ENCODE results near the gene SOCS3.

SOCS3 gene

DNA sequence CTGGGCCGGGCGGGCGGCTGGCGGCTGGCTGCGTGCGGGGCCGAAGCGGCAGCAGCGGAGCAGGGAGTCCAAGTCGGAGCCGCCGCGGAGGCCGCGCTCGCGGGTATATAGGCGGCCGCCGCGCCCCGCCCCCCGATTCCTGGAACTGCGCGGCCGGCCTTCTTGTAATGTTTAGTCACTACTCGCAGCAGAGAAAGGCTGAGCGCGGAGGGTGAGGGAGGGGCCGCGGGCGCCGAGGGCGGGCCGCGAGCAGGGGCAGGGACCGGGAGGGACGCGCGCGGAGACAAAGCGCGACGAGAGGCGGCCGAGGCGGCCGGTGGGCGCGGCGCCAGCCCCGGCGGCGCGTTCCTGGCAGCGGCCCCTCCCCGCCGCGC is at the start of gene SOCS3:
Gene SOCS3 (minus strand): TSS at position 81 of the 374 bp plus-strand sequence. CDS start 982 bp downstream, outside the sequence.
- peak; percentile 53 for DNase-seq

- no peak for DNase-seq
Observed at GRCh38 chr17:78409191-78409928, 49.5 kb upstream of the SOCS3 start.

DNA sequence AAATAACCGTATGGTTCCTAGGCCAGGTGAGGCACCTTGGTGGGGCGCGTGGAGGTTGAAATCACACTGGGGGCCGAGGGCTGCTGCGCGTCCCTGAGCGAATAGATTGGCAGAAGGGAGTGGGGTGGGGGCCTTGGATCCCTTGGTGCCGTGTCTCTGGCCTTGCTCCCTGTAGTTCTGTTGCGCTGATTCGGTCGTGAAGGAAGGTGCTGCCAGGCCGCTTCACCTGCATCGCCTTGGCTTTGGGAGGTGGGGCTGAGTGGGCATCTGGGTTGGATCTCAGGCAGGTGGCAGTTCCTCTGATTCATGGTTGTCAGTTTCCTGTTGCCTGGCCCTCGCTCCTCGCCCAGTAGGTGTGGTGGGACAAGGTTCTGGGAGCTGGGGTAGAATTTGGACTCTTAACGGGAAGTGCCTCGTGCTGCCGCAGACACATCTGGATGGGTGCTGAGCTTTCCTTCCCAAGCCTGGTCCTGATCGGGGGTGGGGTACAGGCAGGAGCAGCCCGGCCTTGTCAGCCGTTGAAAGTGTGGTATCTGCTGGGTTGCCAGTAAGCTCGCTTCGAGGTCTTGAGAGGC is 48.7 kb upstream of the SOCS3 start:
- DNase-seq: no peak

DNA sequence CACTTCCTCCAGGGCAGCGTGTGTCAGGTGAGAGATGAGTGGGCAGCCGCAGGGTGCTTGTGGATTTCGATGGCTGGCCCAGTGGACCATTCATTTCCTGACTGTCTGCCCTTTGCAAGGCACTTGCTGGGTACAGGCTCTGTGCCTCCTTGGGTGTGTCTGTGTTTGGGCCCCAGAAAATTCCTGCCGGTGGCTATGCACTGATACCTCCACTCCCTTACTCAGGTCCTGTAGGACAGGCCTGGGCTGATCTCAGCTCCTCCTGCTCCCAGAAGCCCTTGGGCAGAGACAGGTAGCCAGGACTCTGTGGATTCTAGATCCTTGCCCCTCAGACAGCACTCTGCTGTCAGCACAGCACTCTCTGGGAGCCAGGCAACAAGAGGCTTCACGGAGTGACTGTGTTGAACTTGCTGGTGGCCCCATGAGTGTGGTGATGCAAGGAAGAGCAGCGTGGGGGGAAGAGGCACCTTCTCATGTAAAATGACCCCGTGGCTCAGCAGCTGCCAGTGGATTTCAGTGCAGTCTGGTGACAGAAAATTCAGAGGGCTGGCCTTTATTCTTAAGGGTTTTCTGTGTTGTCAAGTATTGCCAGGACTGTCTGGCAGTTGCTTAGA is 47.6 kb upstream of the SOCS3 start:
- no peak for DNase-seq

DNA sequence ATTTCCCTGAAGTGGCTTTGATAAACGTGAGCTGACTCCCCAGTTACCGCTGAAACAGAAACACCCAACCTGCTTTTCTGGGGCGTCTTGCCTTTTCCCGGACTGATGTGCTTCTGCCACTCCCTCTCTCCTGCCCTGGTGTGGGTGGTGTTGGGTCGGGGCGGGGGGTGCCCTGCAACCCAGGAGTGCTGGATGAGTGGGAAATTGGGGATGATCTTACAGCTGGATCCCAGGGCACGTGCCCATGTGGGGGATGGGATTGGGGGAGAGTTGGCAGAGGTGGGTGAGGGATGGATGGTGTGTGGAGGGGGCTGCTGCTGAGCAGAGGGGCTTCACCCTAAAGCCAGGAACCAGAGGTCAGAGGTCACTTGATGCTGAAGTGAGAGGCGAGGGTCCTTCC is 47.0 kb upstream of the SOCS3 start:
- no peak for DNase-seq

GRCh38 chr17:78406396-78406795 is 46.5 kb upstream of the SOCS3 start:
- no peak for DNase-seq

DNA sequence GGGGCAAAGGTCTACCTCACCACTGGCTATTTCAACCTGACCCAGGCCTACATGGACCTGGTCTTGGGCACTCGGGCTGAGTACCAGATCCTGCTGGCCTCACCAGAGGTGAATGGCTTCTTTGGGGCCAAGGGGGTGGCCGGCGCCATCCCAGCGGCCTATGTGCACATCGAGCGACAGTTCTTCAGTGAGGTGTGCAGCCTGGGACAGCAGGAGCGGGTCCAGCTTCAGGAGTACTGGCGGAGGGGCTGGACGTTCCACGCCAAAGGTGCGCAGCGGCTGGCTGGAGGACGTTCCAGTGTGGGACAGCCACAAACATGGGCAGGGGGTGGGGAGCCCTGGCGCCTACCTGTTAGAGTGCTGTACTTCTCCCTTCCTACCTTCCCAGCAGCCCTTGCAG is 43.9 kb upstream of the SOCS3 start:
- DNase-seq: no peak

GRCh38 chr17:78401891-78402290 is 42.0 kb upstream of the SOCS3 start:
- no peak for DNase-seq

DNA sequence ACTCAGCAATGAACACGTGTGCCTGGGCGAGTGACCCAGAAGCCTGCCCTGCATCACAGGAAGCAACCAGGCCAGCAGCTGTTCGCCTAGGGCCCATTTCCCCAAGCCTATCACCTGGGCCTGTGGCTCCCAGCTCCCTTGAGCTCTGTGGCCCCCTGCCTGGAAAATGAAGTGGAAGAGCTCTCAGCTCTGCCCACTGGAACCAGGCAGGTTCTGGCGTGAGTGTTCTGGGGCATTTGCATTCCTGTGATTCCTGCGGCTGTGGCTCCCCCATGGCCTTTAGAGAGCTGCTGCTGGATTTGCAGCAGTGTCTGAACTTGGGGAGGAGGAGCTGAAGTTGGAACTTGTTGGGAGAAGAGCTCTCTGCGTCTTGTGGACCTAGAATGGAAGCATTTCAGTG is 41.4 kb upstream of the SOCS3 start:
- no peak for DNase-seq

- no peak for DNase-seq
Observed at GRCh38 chr17:78400581-78401240, 40.8 kb upstream of the SOCS3 start.

GRCh38 chr17:78399693-78400144 is 39.8 kb upstream of the SOCS3 start:
- no peak for DNase-seq

DNA sequence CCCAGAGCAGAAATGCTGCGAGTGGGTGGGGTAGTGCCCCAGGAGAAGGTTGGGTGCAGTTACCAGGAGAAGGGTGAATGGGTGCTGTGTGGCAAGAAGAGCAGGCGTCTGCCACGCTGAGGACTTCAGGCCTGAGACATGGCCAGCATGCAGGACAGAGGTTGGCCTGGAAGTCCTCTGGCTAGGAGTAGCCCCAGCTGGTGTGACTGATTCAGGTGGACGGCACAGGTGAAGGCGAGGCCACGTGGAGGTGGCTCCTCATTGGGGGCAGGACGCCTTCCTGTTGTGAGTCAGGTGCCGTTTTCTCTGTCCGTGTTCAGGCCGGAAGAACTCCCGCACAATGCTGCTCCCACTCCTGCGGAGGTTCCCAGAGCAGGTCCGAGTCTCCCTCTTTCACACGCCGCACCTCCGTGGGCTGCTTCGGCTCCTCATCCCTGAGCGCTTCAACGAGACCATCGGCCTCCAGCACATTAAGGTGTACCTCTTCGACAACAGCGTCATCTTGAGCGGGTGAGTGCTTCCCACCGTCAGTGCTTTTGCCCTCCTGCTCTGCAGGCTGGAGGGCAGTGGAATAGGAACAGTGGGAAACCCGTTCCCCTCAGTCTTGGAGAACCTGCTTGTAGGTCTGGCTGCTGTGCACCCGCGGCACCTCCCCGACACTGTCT is 39.3 kb upstream of the SOCS3 start:
- no peak for DNase-seq

DNA sequence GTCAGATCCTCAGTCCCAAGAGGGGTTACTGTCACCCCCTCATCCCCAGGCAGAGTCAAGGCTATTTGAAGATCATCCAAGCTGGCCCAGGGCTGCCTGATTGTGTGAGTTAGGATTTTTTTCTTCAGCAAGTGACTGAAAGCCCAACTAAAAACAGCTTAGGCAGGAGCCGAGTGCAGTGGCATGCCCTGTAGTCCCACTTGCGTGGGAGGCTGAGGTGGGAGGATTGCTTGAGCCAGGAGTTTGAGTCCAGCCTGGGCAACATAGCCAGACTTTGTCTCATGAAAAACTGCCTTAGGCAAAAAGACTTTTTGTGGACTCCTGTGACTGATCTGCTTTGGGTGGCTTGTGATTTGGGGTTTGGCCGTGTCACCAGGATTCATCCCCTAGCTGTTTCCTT is 38.5 kb upstream of the SOCS3 start:
- no peak for DNase-seq

- DNase-seq: no peak
Observed at GRCh38 chr17:78397681-78398101, 37.8 kb upstream of the SOCS3 start.

GRCh38 chr17:78396441-78397337 is 36.8 kb upstream of the SOCS3 start:
- DNase-seq: no peak

GRCh38 chr17:78395155-78395554 is 35.3 kb upstream of the SOCS3 start:
- no peak for DNase-seq

- DNase-seq: no peak
Observed at GRCh38 chr17:78394209-78394608, 34.3 kb upstream of the SOCS3 start.

DNA sequence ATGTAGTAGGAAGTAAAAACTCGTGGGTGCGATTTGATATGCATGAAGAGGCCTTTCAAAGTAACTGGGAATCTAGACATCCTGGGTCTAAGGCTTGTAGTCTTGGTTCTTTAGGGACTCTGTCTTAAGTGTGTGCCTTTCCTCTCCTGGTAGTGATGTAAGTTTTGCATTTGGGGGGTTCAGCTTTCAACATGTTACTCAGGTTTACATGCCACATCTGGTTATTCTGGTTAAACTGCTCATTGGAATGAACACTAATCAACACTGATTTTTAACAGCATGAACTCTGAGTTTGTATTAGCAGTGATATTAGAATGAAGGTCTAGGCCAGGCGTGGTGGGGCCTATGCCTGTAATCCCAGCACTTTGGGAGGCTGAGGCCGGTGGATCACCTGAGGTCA is 33.7 kb upstream of the SOCS3 start:
- no peak for DNase-seq

GRCh38 chr17:78392295-78392694 is 32.4 kb upstream of the SOCS3 start:
- no peak for DNase-seq

DNA sequence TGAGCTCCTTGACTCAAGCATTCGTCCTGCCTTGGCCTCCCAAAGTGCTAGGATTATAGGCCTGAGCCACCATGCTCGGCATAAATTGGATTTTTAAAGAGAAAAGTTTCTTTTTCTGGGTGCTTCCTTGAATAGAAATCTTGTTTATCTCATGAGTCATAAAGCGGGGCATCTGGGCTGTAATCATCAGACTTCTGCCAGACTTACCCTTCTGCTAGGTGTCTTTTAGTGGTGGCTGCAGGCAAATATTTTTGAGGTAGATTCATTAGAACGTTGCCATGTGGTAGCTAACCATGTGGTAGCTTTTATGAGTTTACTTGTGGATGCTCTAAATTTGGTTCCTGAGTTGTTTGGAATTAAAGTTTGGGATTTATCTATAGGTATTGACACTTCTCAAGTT is 32.0 kb upstream of the SOCS3 start:
- no peak for DNase-seq

- DNase-seq: no peak
Observed at GRCh38 chr17:78391051-78391431, 31.2 kb upstream of the SOCS3 start.
